ENCODE results near the gene ZNF227.

DNA sequence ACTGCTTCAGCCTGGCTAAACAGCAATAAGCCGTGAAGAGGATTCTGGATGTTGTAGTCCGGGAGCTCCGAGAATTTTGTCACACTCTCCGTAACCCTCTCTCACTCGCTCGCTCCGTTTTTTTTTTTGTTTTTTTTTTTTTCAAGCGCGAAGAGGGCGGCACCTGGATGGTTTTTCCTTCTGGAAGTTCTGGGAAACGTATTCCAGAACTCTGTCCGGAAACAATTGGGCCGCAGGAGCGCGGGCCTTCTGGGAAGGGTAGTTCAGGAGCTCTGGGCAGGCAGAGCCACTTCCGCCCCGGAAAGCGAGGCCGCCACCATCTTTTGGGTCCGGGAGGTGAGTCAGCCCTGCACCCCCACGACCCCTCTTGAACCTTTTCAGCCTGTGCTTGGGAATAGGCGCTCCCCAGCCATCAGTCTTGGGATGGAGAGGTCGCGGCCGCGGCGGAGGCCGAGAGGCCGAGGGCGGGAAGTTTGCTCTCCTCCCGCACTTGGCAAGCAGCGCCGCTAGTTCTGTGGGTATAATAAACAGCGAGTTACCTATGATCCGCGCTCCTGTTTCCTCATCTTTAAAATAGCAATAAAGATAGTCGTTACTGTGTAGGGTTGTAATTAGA is at the start of gene ZNF227:
- TF ChIP-seq POLR2A (IDR thresholded peaks at IDR 0.05), result peak in 2 of 3 donors; percentile 57 to 63
- TF ChIP-seq, protein P1, sequence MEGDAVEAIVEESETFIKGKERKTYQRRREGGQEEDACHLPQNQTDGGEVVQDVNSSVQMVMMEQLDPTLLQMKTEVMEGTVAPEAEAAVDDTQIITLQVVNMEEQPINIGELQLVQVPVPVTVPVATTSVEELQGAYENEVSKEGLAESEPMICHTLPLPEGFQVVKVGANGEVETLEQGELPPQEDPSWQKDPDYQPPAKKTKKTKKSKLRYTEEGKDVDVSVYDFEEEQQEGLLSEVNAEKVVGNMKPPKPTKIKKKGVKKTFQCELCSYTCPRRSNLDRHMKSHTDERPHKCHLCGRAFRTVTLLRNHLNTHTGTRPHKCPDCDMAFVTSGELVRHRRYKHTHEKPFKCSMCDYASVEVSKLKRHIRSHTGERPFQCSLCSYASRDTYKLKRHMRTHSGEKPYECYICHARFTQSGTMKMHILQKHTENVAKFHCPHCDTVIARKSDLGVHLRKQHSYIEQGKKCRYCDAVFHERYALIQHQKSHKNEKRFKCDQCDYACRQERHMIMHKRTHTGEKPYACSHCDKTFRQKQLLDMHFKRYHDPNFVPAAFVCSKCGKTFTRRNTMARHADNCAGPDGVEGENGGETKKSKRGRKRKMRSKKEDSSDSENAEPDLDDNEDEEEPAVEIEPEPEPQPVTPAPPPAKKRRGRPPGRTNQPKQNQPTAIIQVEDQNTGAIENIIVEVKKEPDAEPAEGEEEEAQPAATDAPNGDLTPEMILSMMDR (IDR thresholded peaks at IDR 0.05), result no peak
